PC-9 (cell line): ENCODE measurements around the gene TMEM11. TPM values are rescaled to one million over a fixed set of nuclear protein-coding genes. Genes with fewer than 3 reads are reported as not detected.

Source experiments
- BruUV-seq: library from RNA; stranded (reverse); fragments of 400-500 nt; replicated peaks from 2 replicates; lab custom pipeline; 2021; lab: Mats Ljungman, UMichigan
- CTCF ChIA-PET: fragments of 300-600 bp; sonication (Branson Sonifier 250); formaldehyde crosslinking; loops from one replicate; lab custom pipeline; 2022; ENCODE audit warnings: antibody characterized with exemption; lab: Charles Lee
- POLR2A ChIA-PET: fragments of 300-600 bp; sonication (Branson Sonifier 250); formaldehyde crosslinking; loops from one replicate; lab custom pipeline; 2022; ENCODE audit warnings: antibody characterized with exemption; ENCODE audit not compliant: unreplicated experiment; lab: Charles Lee
- DNase-seq, 2 experiments: peaks; one replicate each; pipeline versions ENCODE4 v3.0.0 to v3.0.0-alpha.2; 2015 to 2022; ENCODE audit warnings: mixed read lengths in 1 of 2
- H2AFZ ChIP-seq: fragments of 200-600 bp; sonication (generic); 2 replicates; pipeline ENCODE4 v1.8.1; 2017; ENCODE audit warnings: antibody characterized with exemption
- H3F3A ChIP-seq: fragments of 200-600 bp; sonication (generic); 2 replicates; pipeline ENCODE4 v1.8.1; 2017; ENCODE audit warnings: antibody characterized with exemption, mild to moderate bottlenecking, low read depth; ENCODE audit not compliant: insufficient read depth
- H3K27ac ChIP-seq: fragments of 200-600 bp; sonication (generic); 2 replicates; pipeline ENCODE4 v1.6.1; 2016; ENCODE audit warnings: mixed run types
- H3K27me3 ChIP-seq: fragments of 200-600 bp; sonication (generic); 2 replicates; pipeline ENCODE4 v1.6.1; 2016; ENCODE audit warnings: low read depth, mixed run types; ENCODE audit not compliant: insufficient read depth
- H3K36me3 ChIP-seq: fragments of 200-600 bp; sonication (generic); 2 replicates; pipeline ENCODE4 v1.6.1; 2016; ENCODE audit warnings: low read depth, mixed run types
- H3K4me1 ChIP-seq: fragments of 200-600 bp; sonication (generic); replicated peaks from 2 replicates; pipeline ENCODE4 v1.6.1; 2016; ENCODE audit warnings: mixed run types; ENCODE audit not compliant: insufficient read depth
- H3K4me2 ChIP-seq: fragments of 200-600 bp; sonication (generic); 2 replicates; pipeline ENCODE4 v1.6.1; 2017; ENCODE audit warnings: mixed run types
- H3K4me3 ChIP-seq: fragments of 200-600 bp; sonication (generic); 2 replicates; pipeline ENCODE4 v1.6.1; 2016; ENCODE audit warnings: mixed run types
- H3K79me2 ChIP-seq: fragments of 200-600 bp; sonication (generic); 2 replicates; pipeline ENCODE4 v1.6.1; 2017; ENCODE audit warnings: low read depth, mixed run types
- H3K9me2 ChIP-seq: fragments of 200-600 bp; sonication (generic); 2 replicates; pipeline ENCODE4 v1.8.1; 2017; ENCODE audit warnings: mild to moderate bottlenecking; ENCODE audit not compliant: insufficient read depth
- H3K9me3 ChIP-seq: fragments of 200-600 bp; sonication (generic); 2 replicates; pipeline ENCODE4 v1.8.1; 2016; ENCODE audit warnings: low read depth; ENCODE audit not compliant: insufficient read depth
- H4K20me1 ChIP-seq: fragments of 200-600 bp; sonication (generic); 2 replicates; pipeline ENCODE4 v1.8.1; 2017; ENCODE audit not compliant: insufficient read depth
- CTCF ChIP-seq: fragments of 200-600 bp; sonication (generic); conservative IDR thresholded peaks from 2 replicates; pipeline ENCODE4 v1.6.1; 2017; ENCODE audit warnings: mixed run types, antibody characterized with exemption, mild to moderate bottlenecking, moderate library complexity
- EZH2 ChIP-seq: fragments of 200-600 bp; sonication (generic); IDR thresholded peaks from 2 replicates; pipeline ENCODE4 v1.8.0; 2017; ENCODE audit warnings: antibody characterized with exemption, low read depth
- intact Hi-C: fragments of 100-400 bp; cut with micrococcal nuclease; formaldehyde crosslinking; loops from one replicate; pipeline ENCODE4 v1.10.0; 2022; ENCODE audit not compliant: unreplicated experiment
- total RNA-seq: library from RNA; stranded (reverse); gene quantifications from 2 replicates; pipeline ENCODE4 v1.2.3, GENCODE V29; 2021

The TMEM11 gene
- total RNA-seq, 1 experiment from 2014 or later, result 37.6 TPM

GRCh38 chr17:21249920-21250703 lies 36.2 kb upstream of the TMEM11 start:
- POLR2A ChIA-PET, result interaction anchor here (0.6 kb wide), 1 partner anchor 54 kb away, joined by 3 read pairs; no protein-coding TSS in a partner anchor
- TF ChIP-seq CTCF (no peak), EZH2 (no peak)
- Histone ChIP-seq H3K27ac (no peak overlapping the region), H3K4me1 (peaks cover 12% of the 10 kb centered on the region), H3K4me3 (no peak overlapping the region), H3K36me3 (no peaks in the 10 kb centered on the region), H3K9me2 (no peaks in the 10 kb centered on the region), H2AFZ (no peak overlapping the region), H4K20me1 (no peaks in the 10 kb centered on the region), H3F3A (no peaks in the 10 kb centered on the region), H3K27me3 (0 out of 2 replicates have a peak, but pooled peaks cover 4% of the 10 kb centered on the region), H3K4me2 (no peak overlapping the region), H3K9me3 (no peaks in the 10 kb centered on the region), H3K79me2 (no peaks in the 10 kb centered on the region)
- no TSS peak for BruUV-seq
- intact Hi-C loops, result loop anchor here (5.0 kb wide), 1 partner anchor 37 kb away; no protein-coding TSS in a partner anchor
- CTCF ChIA-PET, result no interaction called here
- no peak for DNase-seq

- TF ChIP-seq EZH2, result no peak
- TF ChIP-seq CTCF, result no peak
- CTCF ChIA-PET, result interaction anchor here (0.7 kb wide), 1 partner anchor 485 kb away, joined by 3 read pairs; no protein-coding TSS in a partner anchor
- Histone ChIP-seq H3K9me2 (no peaks in the 10 kb centered on the region), H3K27me3 (0 out of 2 replicates have a peak, but pooled peaks cover 4% of the 10 kb centered on the region), H3K36me3 (no peaks in the 10 kb centered on the region), H3F3A (no peaks in the 10 kb centered on the region), H3K79me2 (no peaks in the 10 kb centered on the region), H3K4me3 (no peak overlapping the region), H2AFZ (no peak overlapping the region), H3K4me1 (peaks cover 9% of the 10 kb centered on the region), H3K27ac (no peak overlapping the region), H3K4me2 (no peak overlapping the region), H4K20me1 (no peaks in the 10 kb centered on the region), H3K9me3 (no peaks in the 10 kb centered on the region)
- intact Hi-C loops, result no loop called here
- no TSS peak for BruUV-seq
- no peak for DNase-seq
- POLR2A ChIA-PET, result interaction anchor here (0.6 kb wide), 1 partner anchor 53 kb away, joined by 3 read pairs; no protein-coding TSS in a partner anchor
These were observed 35.3 kb upstream of the TMEM11 start for GRCh38 chr17:21249086-21249795.

GRCh38 chr17:21248500-21248899 lies 34.5 kb upstream of the TMEM11 start:
- intact Hi-C loops, result no loop called here
- ChIA-PET POLR2A (no interaction called here), CTCF (interaction anchor here (0.7 kb wide), 1 partner anchor 485 kb away, joined by 3 read pairs; no protein-coding TSS in a partner anchor)
- no peaks in the 10 kb centered on the region for H3K9me2 ChIP-seq
- TF ChIP-seq CTCF (no peak), EZH2 (no peak)
- H3F3A ChIP-seq, result no peaks in the 10 kb centered on the region
- no peak overlapping the region for H3K4me2 ChIP-seq
- no TSS peak for BruUV-seq
- H3K79me2 ChIP-seq, result no peaks in the 10 kb centered on the region
- H3K27ac ChIP-seq, result no peak overlapping the region
- 0 out of 2 replicates have a peak, but pooled peaks cover 4% of the 10 kb centered on the region for H3K27me3 ChIP-seq
- no peak for DNase-seq
- no peaks in the 10 kb centered on the region for H4K20me1 ChIP-seq
- no peak overlapping the region for H3K4me3 ChIP-seq
- H3K4me1 ChIP-seq, result peaks cover 1% of the 10 kb centered on the region; the same call in 1 of the 2 replicates
- H3K9me3 ChIP-seq, result no peaks in the 10 kb centered on the region
- no peaks in the 10 kb centered on the region for H3K36me3 ChIP-seq
- no peak overlapping the region for H2AFZ ChIP-seq
